Activated CD4-positive, alpha-beta T cell treated with anti-CD3 and anti-CD28 coated beads, Interleukin-2, amount 50 U/mL, for 1 hour (primary cell): ENCODE data around the gene C19orf18.
"Not testable (repeated sequence)": the region's sequence is repeated elsewhere in the genome, so short reads cannot be mapped to it uniquely, and the experiment has no call there.

Source experiments
- DNase-seq: peaks from one replicate; pipeline ENCODE4 v3.0.0-alpha.2; 2020

Gene C19orf18

GRCh38 chr19:57974434-57974833, at the start of gene C19orf18:
Gene C19orf18 (minus strand): TSS chr19:57974534. CDS start chr19:57974432, 102 bp downstream.
- DNase-seq: no peak

GRCh38 chr19:58022283-58022660, 47.9 kb upstream of the C19orf18 start:
- no peak for DNase-seq

- DNase-seq: peak; percentile 21
Measured at GRCh38 chr19:58021541-58022282, 47.4 kb upstream of the C19orf18 start.

GRCh38 chr19:58020129-58020528, 45.8 kb upstream of the C19orf18 start:
- DNase-seq: no peak

- no peak for DNase-seq
Measured at GRCh38 chr19:58014141-58014540, 39.8 kb upstream of the C19orf18 start.

GRCh38 chr19:58010507-58010906, 36.2 kb upstream of the C19orf18 start:
- no peak for DNase-seq

- peak; percentile 7 for DNase-seq
Measured at GRCh38 chr19:58009666-58010301, 35.5 kb upstream of the C19orf18 start.

GRCh38 chr19:58009301-58009665, 34.9 kb upstream of the C19orf18 start:
- DNase-seq: no peak

- DNase-seq: not testable (repeated sequence)
Measured at GRCh38 chr19:58008877-58009276, 34.5 kb upstream of the C19orf18 start.

GRCh38 chr19:58007285-58007684, 33.0 kb upstream of the C19orf18 start:
- no peak for DNase-seq

GRCh38 chr19:58003174-58003828, 29.0 kb upstream of the C19orf18 start:
- no peak for DNase-seq

GRCh38 chr19:58002384-58003173, 28.2 kb upstream of the C19orf18 start, which contains the start of gene ZNF606:
Gene ZNF606 (minus strand): TSS chr19:58002820. CDS start chr19:58001319, 1,501 bp downstream.
- DNase-seq: peak; percentile 82

GRCh38 chr19:58001895-58002369, 27.6 kb upstream of the C19orf18 start:
- DNase-seq: peak; percentile 10

- no peak for DNase-seq
Measured at GRCh38 chr19:58000677-58001076, 26.3 kb upstream of the C19orf18 start.

- no peak for DNase-seq
Measured at GRCh38 chr19:57992841-57993240, 18.5 kb upstream of the C19orf18 start.

GRCh38 chr19:57978586-57979289, 4.4 kb upstream of the C19orf18 start:
- DNase-seq: no peak

GRCh38 chr19:57964761-57965160, 9.6 kb downstream of the C19orf18 start:
- DNase-seq: no peak

- DNase-seq: no peak
Measured at GRCh38 chr19:57961785-57962184, 12.5 kb downstream of the C19orf18 start.

- DNase-seq: no peak
Measured at GRCh38 chr19:57954996-57955395, 19.3 kb downstream of the C19orf18 start.

GRCh38 chr19:57949702-57950101, 24.6 kb downstream of the C19orf18 start:
- no peak for DNase-seq

- DNase-seq: no peak
Measured at GRCh38 chr19:57949296-57949695, 25.0 kb downstream of the C19orf18 start.

- DNase-seq: peak; percentile 84
Measured at GRCh38 chr19:57947419-57948134, 26.8 kb downstream of the C19orf18 start, which contains the start of gene ZNF256. Gene ZNF256 (minus strand): TSS chr19:57947706. CDS start chr19:57947474, 232 bp downstream.
